Endothelial cell of umbilical vein (primary cell): ENCODE measurements around the gene TNFRSF14. TPM values are rescaled to one million over a fixed set of nuclear protein-coding genes. Genes with fewer than 3 reads are reported as not detected.
"Not testable (repeated sequence)": the region's sequence is repeated elsewhere in the genome, so short reads cannot be mapped to it uniquely, and the experiment has no call there.

Source experiments
- BruUV-seq: library from RNA; stranded (reverse); fragments of 400-500 nt; replicated peaks from 2 replicates; lab custom pipeline; 2021; lab: Mats Ljungman, UMichigan
- CTCF ChIA-PET: fragments of 300-600, 350-600 bp; sonication (Branson Sonifier 250); formaldehyde crosslinking; loops from one replicate; lab custom pipeline; 2021; ENCODE audit warnings: antibody characterized with exemption, inconsistent platforms; lab: Charles Lee
- POLR2A ChIA-PET: fragments of 300-600, 350-600 bp; sonication (Branson Sonifier 250); formaldehyde crosslinking; loops from one replicate; lab custom pipeline; 2021; ENCODE audit warnings: antibody characterized with exemption, inconsistent platforms; lab: Charles Lee
- DNase-seq: peaks from one replicate; pipeline ENCODE4 v3.0.0-alpha.2; 2011; ENCODE audit warnings: low read depth, low spot score
- FAIRE-seq: peaks from 2 replicates; lab custom pipeline; 2011; peaks lifted over from hg19 to GRCh38; lab: Jason Lieb, UNC
- H2AFZ ChIP-seq: 2 replicates; pipeline ENCODE4 v1.6.0; 2012; ENCODE audit warnings: low read depth, low read length, control low read depth, inconsistent platforms
- H3K27ac ChIP-seq: 2 replicates; pipeline ENCODE4 v1.5.1; 2011; ENCODE audit warnings: low read depth, mild to moderate bottlenecking, control low read depth, low read length, moderate library complexity; ENCODE audit not compliant: insufficient read depth
- H3K27me3 ChIP-seq, 2 experiments: 2 replicates each; pipeline versions ENCODE4 v1.6.0 to v1.6.1; 2011; ENCODE audit warnings: low read length in 2 of 2, mixed read lengths in 1 of 2; ENCODE audit not compliant: control insufficient read depth in 2 of 2, insufficient read depth in 2 of 2
- H3K36me3 ChIP-seq, 2 experiments: 2 replicates in 1 of 2; 3 replicates in 1 of 2; pipeline ENCODE4 v1.5.1; 2011; ENCODE audit warnings: low read length in 2 of 2, mild to moderate bottlenecking in 1 of 2, moderate library complexity in 1 of 2; ENCODE audit not compliant: control insufficient read depth in 2 of 2, insufficient read depth in 2 of 2; ENCODE audit errors: extremely low read depth in 1 of 2
- H3K4me1 ChIP-seq: 3 replicates; pipeline ENCODE4 v1.5.1; 2011; ENCODE audit warnings: mild to moderate bottlenecking, low read length; ENCODE audit not compliant: control insufficient read depth, insufficient read depth; ENCODE audit errors: extremely low read depth
- H3K4me2 ChIP-seq: 2 replicates; pipeline ENCODE4 v1.6.1; 2011; ENCODE audit warnings: low read length, control low read depth, mixed read lengths; ENCODE audit not compliant: insufficient read depth
- H3K4me3 ChIP-seq, 3 experiments: fragments of 200-600 bp in 1 of 3; sonication (generic), shearing (Covaris generic) in 1 of 3; replicated peaks in 1 of 3; 2 replicates each; pipeline ENCODE4 v1.5.1; 2011 to 2016; ENCODE audit warnings: control low read depth in 3 of 3, low read length in 3 of 3, mild to moderate bottlenecking in 2 of 3, inconsistent platforms in 1 of 3, low read depth in 1 of 3, moderate library complexity in 1 of 3; ENCODE audit not compliant: insufficient read depth in 1 of 3
- H3K79me2 ChIP-seq: 2 replicates; pipeline ENCODE4 v1.6.0; 2012; ENCODE audit warnings: low read length, inconsistent platforms; ENCODE audit not compliant: control insufficient read depth, insufficient read depth
- H3K9ac ChIP-seq: replicated peaks from 2 replicates; pipeline ENCODE3; 2011; ENCODE audit warnings: low read length, control low read depth; ENCODE audit not compliant: insufficient read depth; ENCODE audit errors: extremely low read depth
- H3K9me1 ChIP-seq: replicated peaks from 3 replicates; pipeline ENCODE4 v1.6.0; 2011; ENCODE audit warnings: mild to moderate bottlenecking, low read length; ENCODE audit not compliant: control insufficient read depth, insufficient read depth; ENCODE audit errors: extremely low read depth
- H3K9me3 ChIP-seq: replicated peaks from 2 replicates; pipeline ENCODE4 v1.5.1; 2012; ENCODE audit warnings: low read length, inconsistent platforms; ENCODE audit not compliant: control insufficient read depth, insufficient read depth
- H4K20me1 ChIP-seq: replicated peaks from 2 replicates; pipeline ENCODE3; 2011; ENCODE audit warnings: mild to moderate bottlenecking, low read length; ENCODE audit not compliant: control insufficient read depth, insufficient read depth; ENCODE audit errors: extremely low read depth
- CTCF ChIP-seq, 2 donors: IDR thresholded peaks; 1 replicate in 1 of 2; 2 replicates in 1 of 2; pipeline ENCODE4 v1.5.1; 2011; ENCODE audit warnings: low read length in 2 of 2, mild to moderate bottlenecking in 2 of 2, moderate library complexity in 2 of 2, control low read depth in 1 of 2, inconsistent platforms in 1 of 2, low read depth in 1 of 2; ENCODE audit not compliant: insufficient read depth in 1 of 2; ENCODE audit errors: extremely low read depth in 1 of 2
- FOS ChIP-seq: IDR thresholded peaks from 2 replicates; pipeline ENCODE4 v1.6.1; 2011; ENCODE audit warnings: mild to moderate bottlenecking, low read length, moderate library complexity, borderline replicate concordance; ENCODE audit not compliant: insufficient read depth
- dilution Hi-C: fragments of 300-500 bp; cut with MboI; formaldehyde crosslinking; loops from one replicate; pipeline ENCODE4 v1.15.0; 2019; ENCODE audit warnings: low sequenced_read_pairs; ENCODE audit not compliant: extremely low pct_ligation_motif_present
- intact Hi-C: fragments of 100-400 bp; cut with micrococcal nuclease; formaldehyde crosslinking; loops from one replicate; pipeline ENCODE4 v1.10.0; 2022
- polyA plus RNA-seq, 4 experiments: library from polyadenylated mRNA; depleted of rRNA in 3 of 4; stranded (reverse) in 3 of 4; unstranded in 1 of 4; fragments of >200 nt; gene quantifications; 2 replicates each; pipeline versions ENCODE4 v1.2.1 to v1.2.3, GENCODE V29; 2011 to 2012; ENCODE audit warnings: missing spikeins in 1 of 4
- total RNA-seq: library from RNA; stranded (reverse); gene quantifications from 2 replicates; pipeline ENCODE4 v1.2.3, GENCODE V29; 2021

Gene TNFRSF14
- total and polyA plus RNA-seq, 2 donors (not counting 3 experiments of a cell fraction or from before 2014, with no cell fraction given): 40.9 to 49.4 TPM

GRCh38 chr1:2568187-2568816, 12.1 kb downstream of the TNFRSF14 start:
- POLR2A ChIA-PET, H4K20me1 ChIP-seq, H3K9me3 ChIP-seq, H3K27ac ChIP-seq, FAIRE-seq, H3K9ac ChIP-seq, BruUV-seq, H3K4me3 ChIP-seq, dilution Hi-C loops, H3K9me1 ChIP-seq, H2AFZ ChIP-seq, H3K27me3 ChIP-seq, CTCF ChIA-PET, H3K36me3 ChIP-seq, DNase-seq, intact Hi-C loops, H3K4me1 ChIP-seq, H3K4me2 ChIP-seq, H3K79me2 ChIP-seq: not testable (repeated sequence)

- dilution Hi-C loops (no loop called here), intact Hi-C loops (no loop called here)
- Histone ChIP-seq H3K4me1 (no peaks in the 10 kb centered on the region), H4K20me1 (no peaks in the 10 kb centered on the region), H3K4me2 (no peak overlapping the region), H3K36me3 (no peaks in the 10 kb centered on the region), H3K9me1 (no peaks in the 10 kb centered on the region), H3K27ac (no peak overlapping the region), H3K27me3 (peaks cover 2 to 4% of the 10 kb centered on the region in 2 experiments), H3K79me2 (no peaks in the 10 kb centered on the region), H3K4me3 (no peak overlapping the region), H3K9me3 (no peaks in the 10 kb centered on the region), H3K9ac (no peak overlapping the region), H2AFZ (no peak overlapping the region)
- DNase-seq (no peak), FAIRE-seq (no peak)
- no peak for TF ChIP-seq CTCF (IDR thresholded peaks at IDR 0.05; ENCODE audit: extremely low read depth in 1 of 2, insufficient read depth in 1 of 2, low read depth in 1 of 2, low read length in 2 of 2)
- TF ChIP-seq FOS: no peak
- POLR2A ChIA-PET: interaction anchor here (0.8 kb wide), 1 partner anchor 21 kb away, joined by 3 read pairs; no protein-coding TSS in a partner anchor
- no TSS peak for BruUV-seq
- CTCF ChIA-PET: no interaction called here
Observed at GRCh38 chr1:2569060-2569459, 12.9 kb downstream of the TNFRSF14 start.

- CTCF ChIA-PET: interaction anchor here (1.4 kb wide), 1 partner anchor 8 kb away, joined by 5 read pairs; no protein-coding TSS in a partner anchor
- DNase-seq, H3K4me1 ChIP-seq, H3K27ac ChIP-seq, H4K20me1 ChIP-seq, BruUV-seq, H3K36me3 ChIP-seq, H3K4me2 ChIP-seq, FAIRE-seq, H3K4me3 ChIP-seq, H3K27me3 ChIP-seq, intact Hi-C loops, H2AFZ ChIP-seq, dilution Hi-C loops, H3K79me2 ChIP-seq, H3K9me1 ChIP-seq, H3K9me3 ChIP-seq, H3K9ac ChIP-seq: not testable (repeated sequence)
- POLR2A ChIA-PET: interaction anchor here (0.8 kb wide), 1 partner anchor 21 kb away, joined by 3 read pairs; no protein-coding TSS in a partner anchor
Observed at GRCh38 chr1:2569703-2570102, 13.5 kb downstream of the TNFRSF14 start.
